Gastrocnemius medialis (tissue), 4 donors: ENCODE data around the gene LNPEP. TPM values are rescaled to one million over a fixed set of nuclear protein-coding genes. Genes with fewer than 3 reads are reported as not detected.

Experiments
- ATAC-seq, 2 donors: fragments of 150-250 bp; one replicate each; pipeline ENCODE4 v1.9.1; 2016
- DNase-seq, 2 donors: peaks; one replicate each; pipeline ENCODE4 v3.0.0-alpha.2; 2019
- H3K27ac ChIP-seq, 4 donors: fragments of 200-600 bp; sonication (generic); 1 replicate in 1 of 4; 2 replicates in 3 of 4; pipeline ENCODE4 v1.5.1; 2016 to 2018; ENCODE audit warnings: mild to moderate bottlenecking in 2 of 4, moderate library complexity in 1 of 4
- H3K27me3 ChIP-seq, 3 donors: fragments of 200-600 bp; sonication (generic) in 2 of 3; 1 replicate in 1 of 3; 2 replicates in 2 of 3; pipeline versions ENCODE4 v1.5.1 to v1.6.0; 2016 to 2019; ENCODE audit warnings: mild to moderate bottlenecking in 1 of 3, moderate library complexity in 1 of 3
- H3K36me3 ChIP-seq, 2 donors: fragments of 200-600 bp; sonication (generic) in 1 of 2; one replicate each; pipeline ENCODE4 v1.5.1; 2017 to 2018
- H3K4me1 ChIP-seq, 2 donors: fragments of 200-600 bp; sonication (generic) in 1 of 2; one replicate each; pipeline ENCODE4 v1.5.1; 2016 to 2017; ENCODE audit warnings: mild to moderate bottlenecking in 2 of 2
- H3K4me3 ChIP-seq, 4 donors: fragments of 200-600 bp; sonication (generic) in 3 of 4; 1 replicate in 1 of 4; 2 replicates in 3 of 4; pipeline ENCODE4 v1.5.1; 2016 to 2019; ENCODE audit warnings: mild to moderate bottlenecking in 2 of 4
- H3K9me3 ChIP-seq, 3 donors: fragments of 200-600 bp; sonication (generic) in 2 of 3; 1 replicate in 1 of 3; 2 replicates in 2 of 3; pipeline ENCODE4 v1.5.1; 2016 to 2019
- POLR2A ChIP-seq, 2 donors: fragments of 450-650 bp; IDR thresholded peaks; one replicate each; pipeline ENCODE4 v1.6.1; 2017; ENCODE audit warnings: antibody characterized with exemption in 2 of 2, mild to moderate bottlenecking in 2 of 2, moderate library complexity in 2 of 2
- in situ Hi-C, 4 donors: fragments of 200-750 bp; cut with MboI; loops; one replicate each; pipeline versions ENCODE4 v1.15.0 to v1.8.0; 2017; ENCODE audit warnings: low sequenced_read_pairs in 4 of 4
- intact Hi-C: fragments of 100-400 bp; cut with DNase I; formaldehyde crosslinking; loops from one replicate; pipeline ENCODE4 v1.15.1; 2023; ENCODE audit warnings: low total_unique reads
- total RNA-seq, 4 donors: library from RNA; depleted of rRNA; stranded (reverse); fragments of >200 nt; gene quantifications; one replicate each; pipeline versions ENCODE4 v1.1.0 to v1.2.3, GENCODE V29; 2016
- TF ChIP-seq, protein P1 (sequence below), 5 experiments: fragments of 450-650 bp in 3 of 5; fragments of 200-600 bp in 2 of 5; sonication (generic) in 2 of 5; IDR thresholded peaks in 4 of 5; conservative IDR thresholded peaks in 1 of 5; 1 replicate in 4 of 5; 2 replicates in 1 of 5; pipeline ENCODE4 v1.5.1; 2016 to 2019; ENCODE audit warnings: antibody characterized with exemption in 5 of 5, mild to moderate bottlenecking in 3 of 5, moderate library complexity in 3 of 5

LNPEP gene
- total RNA-seq, 4 donors from 2014 or later = 31.9 to 48.7 (median 33.1) TPM

- Histone ChIP-seq H3K27me3 (no peaks in the 10 kb centered on the region), H3K4me1 (peaks cover 35 to 41% of the 10 kb centered on the region in 2 donors), H3K27ac (peak overlapping the region; percentile 96 to 100 (median 98)), H3K4me3 (no peak overlapping the region), H3K9me3 (no peaks in the 10 kb centered on the region), H3K36me3 (no peaks in the 10 kb centered on the region)
- TF ChIP-seq POLR2A (IDR thresholded peaks at IDR 0.05) = no peak
- TF ChIP-seq, protein P1, sequence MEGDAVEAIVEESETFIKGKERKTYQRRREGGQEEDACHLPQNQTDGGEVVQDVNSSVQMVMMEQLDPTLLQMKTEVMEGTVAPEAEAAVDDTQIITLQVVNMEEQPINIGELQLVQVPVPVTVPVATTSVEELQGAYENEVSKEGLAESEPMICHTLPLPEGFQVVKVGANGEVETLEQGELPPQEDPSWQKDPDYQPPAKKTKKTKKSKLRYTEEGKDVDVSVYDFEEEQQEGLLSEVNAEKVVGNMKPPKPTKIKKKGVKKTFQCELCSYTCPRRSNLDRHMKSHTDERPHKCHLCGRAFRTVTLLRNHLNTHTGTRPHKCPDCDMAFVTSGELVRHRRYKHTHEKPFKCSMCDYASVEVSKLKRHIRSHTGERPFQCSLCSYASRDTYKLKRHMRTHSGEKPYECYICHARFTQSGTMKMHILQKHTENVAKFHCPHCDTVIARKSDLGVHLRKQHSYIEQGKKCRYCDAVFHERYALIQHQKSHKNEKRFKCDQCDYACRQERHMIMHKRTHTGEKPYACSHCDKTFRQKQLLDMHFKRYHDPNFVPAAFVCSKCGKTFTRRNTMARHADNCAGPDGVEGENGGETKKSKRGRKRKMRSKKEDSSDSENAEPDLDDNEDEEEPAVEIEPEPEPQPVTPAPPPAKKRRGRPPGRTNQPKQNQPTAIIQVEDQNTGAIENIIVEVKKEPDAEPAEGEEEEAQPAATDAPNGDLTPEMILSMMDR (IDR thresholded peaks at IDR 0.05 in 4 of 5, conservative IDR thresholded peaks at IDR 0.05 in 1 of 5) = no peak
- in situ Hi-C loops = no loop called here
- ATAC-seq = no peak
- DNase-seq = no peak
- intact Hi-C loops = no loop called here
These were observed 3.9 kb upstream of the LNPEP start for GRCh38 chr5:96932026-96932425.

- Histone ChIP-seq H3K27ac (peak overlapping the region; percentile 96 to 100 (median 98)), H3K4me1 (peaks cover 52 to 54% of the 10 kb centered on the region in 2 donors), H3K9me3 (no peaks in the 10 kb centered on the region), H3K36me3 (no peaks in the 10 kb centered on the region), H3K4me3 (peak overlapping the region; percentile 71 to 91 (median 89)), H3K27me3 (no peaks in the 10 kb centered on the region)
- ATAC-seq = no peak
- TF ChIP-seq POLR2A (IDR thresholded peaks at IDR 0.05) = no peak
- TF ChIP-seq, protein P1 (IDR thresholded peaks at IDR 0.05 in 4 of 5, conservative IDR thresholded peaks at IDR 0.05 in 1 of 5) = no peak
- no peak for DNase-seq
- in situ Hi-C loops (no loop called here), intact Hi-C loops (loop anchor here (2.0 kb wide), 2 partner anchors 49 to 1839 kb away; partner anchors contain the start of gene RGMB)
These were observed 1.8 kb upstream of the LNPEP start for GRCh38 chr5:96933764-96934707.

DNA sequence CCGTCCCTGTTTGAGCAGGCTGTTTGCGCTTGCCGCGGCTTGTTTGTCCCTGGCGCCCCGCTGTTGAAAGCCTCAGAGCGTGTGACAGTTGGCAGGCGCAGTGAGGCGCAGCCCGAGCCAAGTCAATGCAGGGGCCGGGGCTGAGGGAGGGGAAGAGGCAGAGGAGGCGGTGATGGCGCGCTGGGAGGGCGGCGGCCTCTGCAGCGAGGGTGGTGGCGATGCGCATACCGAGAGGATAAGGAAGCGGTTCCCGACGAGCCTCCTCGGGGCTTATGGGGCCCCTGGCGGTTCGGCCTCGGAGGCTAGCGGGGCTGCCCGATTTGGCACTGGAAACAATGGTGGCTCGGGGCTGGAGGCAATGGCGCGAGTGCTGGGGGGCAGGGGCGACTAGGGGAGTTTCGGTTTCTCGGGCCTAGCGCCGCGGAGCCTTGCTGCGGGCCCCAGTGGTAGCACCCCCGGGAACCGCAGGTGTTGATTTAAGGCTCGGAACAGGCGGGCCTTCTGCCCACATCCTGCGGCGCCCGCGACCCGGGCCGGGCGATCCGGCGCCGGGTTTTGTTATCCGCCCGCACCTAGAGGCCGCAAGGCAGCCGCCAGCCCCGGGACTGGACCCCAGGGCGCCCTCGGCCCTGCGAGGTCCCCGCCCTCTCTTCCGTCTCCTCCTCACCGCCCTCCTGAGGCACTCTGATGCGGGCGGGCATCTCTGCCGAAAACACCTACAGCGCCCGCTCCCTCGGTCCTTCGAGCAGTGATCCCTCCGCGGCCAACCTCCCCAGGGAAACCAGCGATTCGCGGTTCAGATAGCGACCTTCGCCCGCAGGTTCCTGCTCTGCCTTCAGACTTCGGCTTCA, 947 bp upstream of the LNPEP start:
- ATAC-seq = peak; percentile 65 to 67
- Histone ChIP-seq H3K27ac (peak overlapping the region; percentile 96 to 100 (median 98)), H3K36me3 (no peaks in the 10 kb centered on the region), H3K4me1 (peaks cover 46 to 53% of the 10 kb centered on the region in 2 donors), H3K9me3 (no peaks in the 10 kb centered on the region), H3K4me3 (peak overlapping the region; percentile 71 to 91 (median 89)), H3K27me3 (no peaks in the 10 kb centered on the region)
- TF ChIP-seq POLR2A (IDR thresholded peaks at IDR 0.05) = peak; percentile 58 to 69
- TF ChIP-seq, protein P1 (IDR thresholded peaks at IDR 0.05 in 4 of 5, conservative IDR thresholded peaks at IDR 0.05 in 1 of 5) = peak in 4 of 5 experiments; percentile 3 to 41 (median 35)
- intact Hi-C loops (loop anchor here (1.0 to 2.0 kb wide), 4 partner anchors 50 to 1994 kb away; partner anchors contain the start of genes CHD1, ERAP1 and RGMB), in situ Hi-C loops (no loop called here)
- peak; percentile 85 to 93 for DNase-seq

DNA sequence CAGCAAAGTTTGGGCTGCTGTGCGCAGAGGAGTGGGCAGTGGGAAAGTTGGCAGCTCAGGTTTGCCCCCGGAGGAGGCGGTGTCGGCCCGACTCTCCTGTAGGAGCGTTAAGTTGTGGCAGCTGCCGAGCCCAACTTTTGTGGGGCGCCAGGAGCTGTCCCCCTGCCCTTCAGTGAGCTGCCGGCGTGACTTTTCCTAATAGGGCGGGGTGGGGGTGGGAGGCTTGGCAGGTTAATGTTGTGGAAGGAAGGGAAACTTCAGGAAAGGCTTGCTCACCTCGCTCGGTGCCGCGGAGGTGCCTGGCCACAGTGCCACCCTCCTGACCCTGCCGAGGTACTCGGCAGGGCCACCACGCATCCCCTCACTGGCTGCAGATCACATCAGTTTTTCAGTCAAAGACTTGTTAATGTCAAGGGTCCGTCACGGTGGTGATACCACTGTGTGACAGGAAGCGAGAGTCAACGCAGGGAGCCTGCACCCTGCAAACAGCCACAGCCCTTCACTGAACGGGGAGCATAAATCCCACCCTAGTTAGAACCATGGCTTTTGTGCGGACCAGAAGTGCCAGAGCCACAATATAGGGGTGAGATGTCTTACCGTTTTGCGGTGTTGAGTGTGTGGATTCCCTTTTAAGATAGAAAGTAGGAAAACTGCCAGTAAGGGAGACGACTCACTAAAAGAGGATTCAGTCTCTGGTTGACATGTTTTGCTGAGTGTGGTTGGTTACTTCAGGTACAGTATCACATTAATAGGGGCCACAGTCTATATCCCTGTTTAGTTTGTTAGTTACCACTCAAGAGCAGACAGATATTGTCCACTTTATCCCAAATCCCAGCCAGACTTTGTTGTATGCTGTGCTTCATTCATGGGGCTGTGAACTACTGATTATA, 796 bp downstream of the LNPEP start:
- in situ Hi-C loops (no loop called here), intact Hi-C loops (loop anchor here (1.0 kb wide), 1 partner anchor 67 kb away; no protein-coding TSS in a partner anchor)
- H3K27me3 ChIP-seq = no peaks in the 10 kb centered on the region
- ATAC-seq = peak; percentile 11 to 12
- peak; percentile 7 to 49 for DNase-seq
- no peaks in the 10 kb centered on the region for H3K9me3 ChIP-seq
- TF ChIP-seq, protein P1 (IDR thresholded peaks at IDR 0.05 in 4 of 5, conservative IDR thresholded peaks at IDR 0.05 in 1 of 5) = no peak
- no peak for TF ChIP-seq POLR2A (IDR thresholded peaks at IDR 0.05)
- no peaks in the 10 kb centered on the region for H3K36me3 ChIP-seq
- peaks cover 59 to 69% of the 10 kb centered on the region in 2 donors for H3K4me1 ChIP-seq
- peak overlapping the region; percentile 71 to 91 (median 89) for H3K4me3 ChIP-seq
- peak overlapping the region; percentile 96 to 100 (median 98) for H3K27ac ChIP-seq
